Natural killer cell (primary cell): ENCODE results near the gene C1GALT1. TPM values are rescaled to one million over a fixed set of nuclear protein-coding genes. Genes with fewer than 3 reads are reported as not detected.
A peak's percentile ranks its signal among the peaks of the same experiment; 100 is the strongest.

ENCODE experiments used
- ATAC-seq, 3 donors: fragments of 150-1000 bp in 2 of 3; fragments of 200-7000 bp in 1 of 3; cut with Tn5 transposase; 1 replicate in 1 of 3; 2 replicates in 2 of 3; pipeline ENCODE4 v1.10.0; 2021; ENCODE audit warnings: mild to moderate bottlenecking in 2 of 3, moderate library complexity in 2 of 3
- DNase-seq, 2 donors: peaks; one replicate each; pipeline versions ENCODE4 v3.0.0 to v3.0.0-alpha.2; 2013 to 2021; ENCODE audit warnings: mixed read lengths in 1 of 2
- H3K27ac ChIP-seq: one replicate; pipeline ENCODE4 v1.5.1; 2013; ENCODE audit warnings: mild to moderate bottlenecking, low read length
- H3K27me3 ChIP-seq: one replicate; pipeline ENCODE4 v1.6.1; 2013; ENCODE audit warnings: low read length; ENCODE audit not compliant: control insufficient read depth, insufficient read depth
- H3K36me3 ChIP-seq: one replicate; pipeline ENCODE4 v1.6.1; 2013; ENCODE audit warnings: low read length; ENCODE audit not compliant: control insufficient read depth, insufficient read depth
- H3K4me1 ChIP-seq: one replicate; pipeline ENCODE4 v1.6.1; 2013; ENCODE audit warnings: low read length; ENCODE audit not compliant: control insufficient read depth, insufficient read depth
- H3K4me3 ChIP-seq: one replicate; pipeline ENCODE4 v1.5.1; 2013; ENCODE audit warnings: low read length
- H3K9me3 ChIP-seq: one replicate; pipeline ENCODE4 v1.6.1; 2013; ENCODE audit warnings: low read length; ENCODE audit not compliant: control insufficient read depth, insufficient read depth
- H3K27ac Mint-ChIP-seq, 2 donors: one replicate each; pipeline ENCODE4 v1.8.0; 2022; ENCODE audit warnings: mild to moderate bottlenecking in 2 of 2, mixed read lengths in 2 of 2, moderate library complexity in 1 of 2
- H3K27me3 Mint-ChIP-seq, 2 donors: one replicate each; pipeline ENCODE4 v1.8.0; 2022; ENCODE audit warnings: low read depth in 2 of 2, mixed read lengths in 2 of 2
- H3K36me3 Mint-ChIP-seq: one replicate; pipeline ENCODE4 v1.8.0; 2022; ENCODE audit warnings: mixed read lengths
- H3K4me1 Mint-ChIP-seq, 2 donors: one replicate each; pipeline ENCODE4 v1.8.0; 2022; ENCODE audit warnings: mixed read lengths in 2 of 2
- H3K4me3 Mint-ChIP-seq: one replicate; pipeline ENCODE4 v1.8.0; 2022; ENCODE audit warnings: mild to moderate bottlenecking, moderate library complexity, mixed read lengths
- H3K9me3 Mint-ChIP-seq, 2 donors: one replicate each; pipeline ENCODE4 v1.8.0; 2022; ENCODE audit warnings: mixed read lengths in 2 of 2
- CTCF ChIP-seq: fragments of 200-600 bp; IDR thresholded peaks from one replicate; pipeline ENCODE4 v1.8.0; 2022; ENCODE audit warnings: antibody characterized with exemption
- WGBS: methylation state at CpG from one replicate; pipeline ENCODE4 v1.1.7; 2013; ENCODE audit warnings: missing lambda C conversion rate; ENCODE audit not compliant: insufficient coverage; 5-methylcytosine and 5-hydroxymethylcytosine counted together
- intact Hi-C: fragments of 100-400 bp; cut with micrococcal nuclease; formaldehyde crosslinking; loops from one replicate; pipeline ENCODE4 v1.14.2; 2022
- total RNA-seq, 4 donors: library from RNA; stranded (reverse); fragments of 120-200 nt in 1 of 4; gene quantifications; one replicate each; pipeline versions ENCODE4 v1.2.3 to v1.2.4, GENCODE V29; 2013 to 2022

Gene C1GALT1
- total RNA-seq, 3 donors from 2014 or later (not counting 1 experiment from before 2014, with no cell fraction given), result 54.5 to 64.5 (median 63.7) TPM

- DNase-seq, result peak in 1 of 2 donors; percentile 68
- Mint-ChIP-seq H3K4me1 (peaks cover 69 to 80% of the 10 kb centered on the region in 2 donors), H3K9me3 (no peaks in the 10 kb centered on the region), H3K27ac (peak overlapping the region; percentile 69 to 89), H3K27me3 (no peaks in the 10 kb centered on the region), H3K4me3 (peak overlapping the region; percentile 65), H3K36me3 (peaks cover 2% of the 10 kb centered on the region)
- Histone ChIP-seq H3K36me3 (no peaks in the 10 kb centered on the region), H3K4me3 (no peak overlapping the region), H3K27ac (peak overlapping the region; percentile 45), H3K4me1 (peaks cover 14% of the 10 kb centered on the region), H3K27me3 (no peaks in the 10 kb centered on the region), H3K9me3 (no peaks in the 10 kb centered on the region)
- intact Hi-C loops, result no loop called here
- 52% methylated on average over 15 of the region's 15 CpGs for WGBS
- no peak for TF ChIP-seq CTCF
- peak; percentile 77 to 89 (median 88) for ATAC-seq
These were observed 19.4 kb downstream of the C1GALT1 start for GRCh38 chr7:7201578-7202374.

- Histone ChIP-seq H3K4me1 (peaks cover 14% of the 10 kb centered on the region), H3K27me3 (no peaks in the 10 kb centered on the region), H3K9me3 (no peaks in the 10 kb centered on the region), H3K36me3 (no peaks in the 10 kb centered on the region), H3K4me3 (no peak overlapping the region), H3K27ac (no peak overlapping the region)
- intact Hi-C loops, result no loop called here
- DNase-seq (no peak), ATAC-seq (no peak)
- TF ChIP-seq CTCF, result no peak
- WGBS, result 80% methylated on average over 1 of the region's 1 CpG
- peaks cover 7% of the 10 kb centered on the region for H3K36me3 Mint-ChIP-seq
- peaks cover 75 to 85% of the 10 kb centered on the region in 2 donors for H3K4me1 Mint-ChIP-seq
- H3K27me3 Mint-ChIP-seq, result no peaks in the 10 kb centered on the region
- H3K4me3 Mint-ChIP-seq, result peak overlapping the region; percentile 65
- peak overlapping the region; percentile 69 to 89 for H3K27ac Mint-ChIP-seq
- no peaks in the 10 kb centered on the region for H3K9me3 Mint-ChIP-seq
These were observed 20.0 kb downstream of the C1GALT1 start for GRCh38 chr7:7202375-7202720.

- H3K4me3 ChIP-seq, result no peak overlapping the region
- H3K27me3 ChIP-seq, result no peaks in the 10 kb centered on the region
- no CpG with 5 or more reads among the region's 1 CpG for WGBS
- DNase-seq (peak in 1 of 2 donors; percentile 32), ATAC-seq (peak in 2 of 3 donors; percentile 22 to 35)
- Mint-ChIP-seq H3K4me3 (peak overlapping the region; percentile 52), H3K27me3 (no peaks in the 10 kb centered on the region), H3K27ac (peak overlapping the region; percentile 69 to 75), H3K36me3 (peaks cover 7% of the 10 kb centered on the region), H3K9me3 (no peaks in the 10 kb centered on the region), H3K4me1 (peaks cover 70 to 75% of the 10 kb centered on the region in 2 donors)
- no peak for TF ChIP-seq CTCF
- H3K4me1 ChIP-seq, result peaks cover 14% of the 10 kb centered on the region
- no peaks in the 10 kb centered on the region for H3K9me3 ChIP-seq
- intact Hi-C loops, result no loop called here
- H3K27ac ChIP-seq, result peak overlapping the region; percentile 8
- H3K36me3 ChIP-seq, result no peaks in the 10 kb centered on the region
These were observed 21.6 kb downstream of the C1GALT1 start for GRCh38 chr7:7203813-7204575.
